HepG2 (cell line): ENCODE measurements around the gene ENPP1. TPM values are rescaled to one million over a fixed set of nuclear protein-coding genes. Genes with fewer than 3 reads are reported as not detected.

ENCODE experiments used
- FOXP1 ChIP-seq, 2 experiments: fragments of 450-650 bp in 1 of 2; IDR thresholded peaks; 2 replicates each; pipeline ENCODE4 v1.6.1; 2017 to 2018; ENCODE audit warnings: antibody characterized with exemption in 1 of 2
- IKZF5 ChIP-seq: IDR thresholded peaks from 2 replicates; pipeline ENCODE4 v1.6.1; 2018; ENCODE audit warnings: missing genetic modification reagents, mild to moderate bottlenecking, missing compliant biosample characterization
- REXO4 ChIP-seq: sonication (generic); formaldehyde crosslinking; IDR thresholded peaks from 2 replicates; pipeline ENCODE4 v1.8.0; 2022; ENCODE audit warnings: missing genetic modification reagents, mild to moderate bottlenecking, borderline replicate concordance
- SOX13 ChIP-seq, 3 experiments: fragments of 450-650 bp in 1 of 3; sonication (generic) in 1 of 3; formaldehyde crosslinking in 1 of 3; IDR thresholded peaks in 2 of 3; conservative IDR thresholded peaks in 1 of 3; 2 replicates each; pipeline versions ENCODE4 v1.5.0 to v1.6.1; 2016 to 2020; ENCODE audit warnings: antibody characterized with exemption in 1 of 3, mild to moderate bottlenecking in 1 of 3, missing compliant biosample characterization in 1 of 3, missing genetic modification reagents in 1 of 3, moderate library complexity in 1 of 3
- XRCC5 ChIP-seq: fragments of 200-400 bp; formaldehyde crosslinking; optimal IDR thresholded peaks from 2 replicates; pipeline ENCODE3; 2017; ENCODE audit warnings: mild to moderate bottlenecking, low read length
- ZBTB4 ChIP-seq: sonication (generic); formaldehyde crosslinking; IDR thresholded peaks from 2 replicates; pipeline ENCODE4 v1.4.0; 2020; ENCODE audit warnings: missing genetic modification reagents, mild to moderate bottlenecking, borderline replicate concordance
- ZNF362 ChIP-seq: sonication (generic); formaldehyde crosslinking; IDR thresholded peaks from 2 replicates; pipeline ENCODE4 v1.4.0; 2020; ENCODE audit warnings: missing genetic modification reagents, mild to moderate bottlenecking, borderline replicate concordance
- ZNF710 ChIP-seq: sonication (generic); formaldehyde crosslinking; IDR thresholded peaks from 2 replicates; pipeline ENCODE4 v1.5.0; 2020; ENCODE audit warnings: mild to moderate bottlenecking, missing genetic modification reagents, borderline replicate concordance
- ZNF780A ChIP-seq: sonication (generic); formaldehyde crosslinking; IDR thresholded peaks from 2 replicates; pipeline ENCODE4 v1.8.0; 2022; ENCODE audit warnings: mild to moderate bottlenecking, missing genetic modification reagents, moderate library complexity
- ZSCAN29 ChIP-seq: sonication (generic); formaldehyde crosslinking; conservative IDR thresholded peaks from 2 replicates; pipeline ENCODE4 v1.4.0; 2020; ENCODE audit warnings: mild to moderate bottlenecking, missing genetic modification reagents
- polyA plus RNA-seq, 8 experiments: library from polyadenylated mRNA; depleted of rRNA in 3 of 8; stranded (reverse) in 7 of 8; unstranded in 1 of 8; fragments of >200 nt; fragmentation: Illumina TruSeq in 4 of 8; extraction: Trizol in 4 of 8; gene quantifications; 2 replicates each; pipeline versions ENCODE4 v1.2.1 to v1.2.3, GENCODE V29; 2011 to 2016; ENCODE audit warnings: low read depth in 4 of 8, missing spikeins in 1 of 8, mixed read lengths in 1 of 8; ENCODE audit not compliant: insufficient read depth in 1 of 8
- total RNA-seq, 5 experiments: library from RNA; depleted of rRNA; stranded (reverse); fragments of >200 nt; fragmentation: Illumina TruSeq; extraction: Trizol; gene quantifications; 2 replicates each; pipeline ENCODE4 v1.2.3, GENCODE V29; 2016; ENCODE audit warnings: low read depth in 1 of 5

The ENPP1 gene
- total and polyA plus RNA-seq, 2 of the 13 experiments (the other 11 are each of a cell fraction or from before 2014, with no cell fraction given): 56.5 to 160 TPM

- TF ChIP-seq FOXP1 (IDR thresholded peaks at IDR 0.05): no peak
- TF ChIP-seq FOXP1 (CRISPR knock-in tag; IDR thresholded peaks at IDR 0.05): peak; percentile 45; the same call in 1 of the 2 replicates
- no peak for TF ChIP-seq XRCC5
- TF ChIP-seq ZSCAN29: no peak
- no peak for TF ChIP-seq ZBTB4
- peak; percentile 96 for TF ChIP-seq ZNF710 (CRISPR knock-in tag)
- no peak for TF ChIP-seq REXO4 (CRISPR knock-in tag)
- peak; percentile 70; the same call in 1 of the 2 replicates for TF ChIP-seq ZNF362
- no peak for TF ChIP-seq IKZF5 (CRISPR knock-in tag)
- no peak for TF ChIP-seq ZNF780A
- TF ChIP-seq SOX13 (IDR thresholded peaks at IDR 0.05): peak; percentile 71; the same call in 1 of the 2 replicates
- peak in 1 of 2 experiments; percentile 97; a peak in 2 of 4 replicates for TF ChIP-seq SOX13 (CRISPR knock-in tag; conservative IDR thresholded peaks at IDR 0.05 in 1 of 2, IDR thresholded peaks at IDR 0.05 in 1 of 2)
These were observed 59.9 kb downstream of the ENPP1 start (continued) for GRCh38 chr6:131867744-131868143.
